DOHH2 (cell line): ENCODE results near the gene CKAP2.

ENCODE experiments used
- H3F3A ChIP-seq: fragments of 200-600 bp; sonication (generic), shearing (Covaris generic); 2 replicates; pipeline ENCODE4 v1.6.0; 2016; ENCODE audit warnings: antibody characterized with exemption, mild to moderate bottlenecking; ENCODE audit not compliant: control insufficient read depth, insufficient read depth
- H3K27ac ChIP-seq: fragments of 200-600 bp; sonication (generic); 2 replicates; pipeline ENCODE4 v1.5.1; 2014; ENCODE audit warnings: low read depth, mild to moderate bottlenecking, low read length, moderate library complexity
- H3K27me3 ChIP-seq: fragments of 200-600 bp; sonication (generic); 2 replicates; pipeline ENCODE4 v1.6.1; 2014; ENCODE audit warnings: mild to moderate bottlenecking, low read length, mixed read lengths; ENCODE audit not compliant: control insufficient read depth
- H3K36me3 ChIP-seq: fragments of 200-600 bp; sonication (generic); 2 replicates; pipeline ENCODE4 v1.6.1; 2014; ENCODE audit warnings: mild to moderate bottlenecking, low read length, moderate library complexity, mixed read lengths; ENCODE audit not compliant: control insufficient read depth
- H3K4me1 ChIP-seq: fragments of 200-600 bp; sonication (generic); 2 replicates; pipeline ENCODE4 v1.6.1; 2014; ENCODE audit warnings: mild to moderate bottlenecking, low read length, mixed read lengths; ENCODE audit not compliant: control insufficient read depth
- H3K4me2 ChIP-seq: fragments of 200-600 bp; sonication (generic); 2 replicates; pipeline ENCODE4 v1.6.0; 2014; ENCODE audit warnings: mild to moderate bottlenecking, low read length, moderate library complexity
- H3K4me3 ChIP-seq: fragments of 200-600 bp; sonication (generic); 2 replicates; pipeline ENCODE4 v1.5.1; 2014; ENCODE audit warnings: mild to moderate bottlenecking, low read length, mixed read lengths
- H3K79me2 ChIP-seq: fragments of 200-600 bp; sonication (generic); 2 replicates; pipeline ENCODE4 v1.6.1; 2014; ENCODE audit warnings: mild to moderate bottlenecking, low read length, mixed read lengths; ENCODE audit not compliant: control insufficient read depth
- H3K9me2 ChIP-seq: fragments of 200-600 bp; sonication (generic); replicated peaks from 2 replicates; pipeline ENCODE4 v1.6.1; 2014; ENCODE audit warnings: mild to moderate bottlenecking, low read length, mixed read lengths; ENCODE audit not compliant: control insufficient read depth
- H3K9me3 ChIP-seq: fragments of 200-600 bp; sonication (generic); 2 replicates; pipeline ENCODE4 v1.6.1; 2014; ENCODE audit warnings: antibody characterized with exemption, low read length, mixed read lengths; ENCODE audit not compliant: control insufficient read depth, insufficient read depth
- H4K20me1 ChIP-seq: fragments of 200-600 bp; sonication (generic); 2 replicates; pipeline ENCODE4 v1.6.0; 2014; ENCODE audit warnings: low read depth, mild to moderate bottlenecking, antibody characterized with exemption, low read length, moderate library complexity; ENCODE audit not compliant: control insufficient read depth, insufficient read depth
- EZH2phosphoT487 ChIP-seq: fragments of 200-600 bp; sonication (generic); IDR thresholded peaks from 2 replicates; pipeline ENCODE4 v1.6.1; 2017; ENCODE audit warnings: borderline replicate concordance, mild to moderate bottlenecking, antibody characterized with exemption, low read length, moderate library complexity, mixed read lengths
- TF ChIP-seq, protein P1 (sequence below): fragments of 200-600 bp; sonication (generic); IDR thresholded peaks from one replicate; pipeline ENCODE4 v1.5.1; 2014; ENCODE audit warnings: antibody characterized with exemption, mild to moderate bottlenecking, low read depth, low read length; ENCODE audit not compliant: poor library complexity, severe bottlenecking

Gene CKAP2

DNA sequence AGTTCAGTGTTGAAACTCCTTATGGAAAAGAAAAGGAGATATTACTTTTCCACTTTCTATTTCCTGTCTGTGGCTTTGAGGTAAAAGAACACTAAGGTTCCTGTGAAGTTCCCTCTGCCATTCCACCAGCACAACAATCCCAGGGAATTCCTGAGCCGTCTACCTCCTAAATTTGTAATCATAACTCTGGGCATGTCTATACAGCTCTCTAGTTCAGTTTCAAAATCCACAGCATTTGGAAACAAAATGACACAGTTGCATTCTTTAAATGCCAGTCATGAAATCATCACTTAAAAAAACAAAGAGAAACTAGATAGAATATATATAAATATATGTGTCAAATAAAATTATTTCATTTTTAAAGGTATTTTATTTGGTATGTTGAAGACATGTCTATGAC, 40.3 kb upstream of the CKAP2 start:
- no peaks in the 10 kb centered on the region for H3K27me3 ChIP-seq
- H3K9me3 ChIP-seq = no peaks in the 10 kb centered on the region
- no peaks in the 10 kb centered on the region for H4K20me1 ChIP-seq
- H3K4me2 ChIP-seq = no peak overlapping the region
- TF ChIP-seq EZH2phosphoT487 = no peak
- no peak overlapping the region for H3K27ac ChIP-seq
- H3K36me3 ChIP-seq = peaks cover 61% of the 10 kb centered on the region
- H3K79me2 ChIP-seq = no peaks in the 10 kb centered on the region
- no peaks in the 10 kb centered on the region for H3K9me2 ChIP-seq
- H3K4me3 ChIP-seq = no peak overlapping the region
- no peaks in the 10 kb centered on the region for H3K4me1 ChIP-seq
- no peaks in the 10 kb centered on the region for H3F3A ChIP-seq

DNA sequence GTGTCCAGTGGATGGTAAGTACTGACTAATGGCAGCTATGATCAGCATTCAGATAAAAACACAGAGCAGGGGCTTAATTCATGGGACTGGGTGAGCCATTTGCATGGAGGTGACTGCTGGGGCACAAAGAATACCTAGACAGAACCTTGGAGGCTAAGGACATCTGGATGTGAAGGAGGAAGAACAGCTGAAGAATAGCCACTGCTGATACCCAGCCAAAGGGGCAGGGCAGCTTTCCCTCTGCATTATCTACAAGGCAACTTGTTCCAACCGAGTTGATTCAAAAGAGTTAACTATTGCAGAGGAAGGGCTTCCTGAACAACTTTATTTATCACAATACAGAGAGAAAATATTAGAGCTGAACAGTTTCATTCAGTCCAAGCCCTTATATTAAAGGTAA, 36.2 kb upstream of the CKAP2 start:
- TF ChIP-seq, protein P1, sequence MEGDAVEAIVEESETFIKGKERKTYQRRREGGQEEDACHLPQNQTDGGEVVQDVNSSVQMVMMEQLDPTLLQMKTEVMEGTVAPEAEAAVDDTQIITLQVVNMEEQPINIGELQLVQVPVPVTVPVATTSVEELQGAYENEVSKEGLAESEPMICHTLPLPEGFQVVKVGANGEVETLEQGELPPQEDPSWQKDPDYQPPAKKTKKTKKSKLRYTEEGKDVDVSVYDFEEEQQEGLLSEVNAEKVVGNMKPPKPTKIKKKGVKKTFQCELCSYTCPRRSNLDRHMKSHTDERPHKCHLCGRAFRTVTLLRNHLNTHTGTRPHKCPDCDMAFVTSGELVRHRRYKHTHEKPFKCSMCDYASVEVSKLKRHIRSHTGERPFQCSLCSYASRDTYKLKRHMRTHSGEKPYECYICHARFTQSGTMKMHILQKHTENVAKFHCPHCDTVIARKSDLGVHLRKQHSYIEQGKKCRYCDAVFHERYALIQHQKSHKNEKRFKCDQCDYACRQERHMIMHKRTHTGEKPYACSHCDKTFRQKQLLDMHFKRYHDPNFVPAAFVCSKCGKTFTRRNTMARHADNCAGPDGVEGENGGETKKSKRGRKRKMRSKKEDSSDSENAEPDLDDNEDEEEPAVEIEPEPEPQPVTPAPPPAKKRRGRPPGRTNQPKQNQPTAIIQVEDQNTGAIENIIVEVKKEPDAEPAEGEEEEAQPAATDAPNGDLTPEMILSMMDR = no peak
- TF ChIP-seq EZH2phosphoT487 = no peak
- Histone ChIP-seq H3K9me2 (no peaks in the 10 kb centered on the region), H3K36me3 (peaks cover 57% of the 10 kb centered on the region), H3K4me1 (no peaks in the 10 kb centered on the region), H3K27me3 (no peaks in the 10 kb centered on the region), H3K4me3 (no peak overlapping the region), H3K9me3 (no peaks in the 10 kb centered on the region), H3K27ac (no peak overlapping the region), H3K4me2 (no peak overlapping the region), H3F3A (no peaks in the 10 kb centered on the region), H3K79me2 (no peaks in the 10 kb centered on the region), H4K20me1 (no peaks in the 10 kb centered on the region)

DNA sequence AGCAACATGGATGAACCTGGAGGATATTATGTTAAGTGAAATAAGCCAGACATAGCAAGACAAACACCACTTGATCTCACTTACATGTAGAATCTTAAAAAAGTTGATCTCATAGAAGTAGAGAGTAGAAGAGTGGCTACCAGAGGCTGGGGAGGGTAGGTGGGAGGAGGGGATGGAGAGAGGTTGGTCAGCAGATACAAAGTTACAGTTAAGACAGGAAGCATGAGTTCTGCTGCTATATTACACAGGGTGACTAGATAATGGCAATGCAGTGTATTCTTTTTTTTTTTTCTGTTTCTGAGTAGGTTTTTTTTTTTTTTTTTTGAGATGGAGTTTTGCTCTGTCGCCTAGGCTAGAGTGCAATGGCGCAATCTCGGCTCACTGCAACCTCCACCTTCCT, 34.1 kb upstream of the CKAP2 start:
- Histone ChIP-seq H3K4me1 (no peaks in the 10 kb centered on the region), H3K4me3 (no peak overlapping the region), H3K79me2 (no peaks in the 10 kb centered on the region), H3K9me2 (no peaks in the 10 kb centered on the region), H4K20me1 (no peaks in the 10 kb centered on the region), H3K36me3 (peaks cover 50% of the 10 kb centered on the region), H3K27me3 (no peaks in the 10 kb centered on the region), H3F3A (no peaks in the 10 kb centered on the region), H3K27ac (no peak overlapping the region), H3K4me2 (no peak overlapping the region), H3K9me3 (no peaks in the 10 kb centered on the region)
- TF ChIP-seq, protein P1 = no peak
- TF ChIP-seq EZH2phosphoT487 = no peak

DNA sequence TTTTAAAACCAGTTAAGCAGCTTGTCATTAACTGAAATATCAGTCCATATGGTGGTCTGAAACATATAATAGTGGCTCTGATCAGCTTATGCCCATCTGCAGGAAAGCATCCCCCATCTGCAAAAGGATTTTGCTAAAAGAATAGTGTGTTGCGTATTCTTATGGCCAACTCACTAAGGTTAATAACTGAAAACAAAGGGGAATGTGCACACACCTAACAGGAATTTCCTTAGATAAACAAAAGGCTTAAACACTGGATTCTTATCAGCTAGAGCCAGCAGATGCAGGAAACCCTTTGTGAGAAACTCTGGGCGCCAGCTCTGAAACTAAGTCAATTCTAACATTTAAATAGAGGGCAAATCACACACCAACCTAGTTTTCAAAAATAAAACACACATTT, 27.0 kb upstream of the CKAP2 start:
- Histone ChIP-seq H3K79me2 (no peaks in the 10 kb centered on the region), H3F3A (no peaks in the 10 kb centered on the region), H4K20me1 (no peaks in the 10 kb centered on the region), H3K27me3 (no peaks in the 10 kb centered on the region), H3K27ac (no peak overlapping the region), H3K4me2 (no peak overlapping the region), H3K4me3 (no peak overlapping the region), H3K4me1 (no peaks in the 10 kb centered on the region), H3K9me3 (no peaks in the 10 kb centered on the region), H3K9me2 (no peaks in the 10 kb centered on the region), H3K36me3 (peaks cover 45% of the 10 kb centered on the region)
- TF ChIP-seq EZH2phosphoT487 = no peak
- TF ChIP-seq, protein P1 = no peak
